ENCODE data around the gene COPZ2. TPM values are rescaled to one million over a fixed set of nuclear protein-coding genes. Genes with fewer than 3 reads are reported as not detected.

COPZ2 gene
- polyA plus RNA-seq, 1 experiment, result 122 TPM

- no peak for TF ChIP-seq CTCF (IDR thresholded peaks at IDR 0.05; ENCODE audit: low read depth, low read length)
- Histone ChIP-seq H3K4me3 (ENCODE audit: low read depth, low read length) (peak overlapping the region; percentile 44), H3K27ac (ENCODE audit: low read depth, low read length) (no peak overlapping the region), H3K27me3 (ENCODE audit: control insufficient read depth, insufficient read depth, low read length) (no peaks in the 10 kb centered on the region), H3K9me3 (ENCODE audit: control insufficient read depth, insufficient read depth, low read length) (no peaks in the 10 kb centered on the region)
- DNase-seq (ENCODE audit: low read depth, low spot score), result no peak
- CTCF ChIA-PET, result interaction anchor here (1.0 to 1.3 kb wide), 4 partner anchors 15 to 78 kb away, joined by 3 to 4 read pairs (median 3); no protein-coding TSS in a partner anchor
- POLR2A ChIA-PET, result interaction anchor here (1.9 kb wide), 1 partner anchor 48 kb away, joined by 6 read pairs; the partner anchor contains the start of gene CBX1
Measured at GRCh38 chr17:48052956-48053757, 15.6 kb upstream of the COPZ2 start.

GRCh38 chr17:48051706-48052486 is 14.3 kb upstream of the COPZ2 start:
- no peak for DNase-seq (ENCODE audit: low read depth, low spot score)
- peak overlapping the region; percentile 87 for H3K27ac ChIP-seq (ENCODE audit: low read depth, low read length)
- H3K9me3 ChIP-seq (ENCODE audit: control insufficient read depth, insufficient read depth, low read length), result no peaks in the 10 kb centered on the region; the same call in 1 of the 2 replicates
- H3K4me3 ChIP-seq (ENCODE audit: low read depth, low read length), result peak overlapping the region; percentile 44
- no peaks in the 10 kb centered on the region for H3K27me3 ChIP-seq (ENCODE audit: control insufficient read depth, insufficient read depth, low read length)
- CTCF ChIA-PET, result interaction anchor here (0.5 to 1.3 kb wide), 6 partner anchors 17 to 79 kb away, joined by 3 to 8 read pairs (median 3); no protein-coding TSS in a partner anchor
- peak; percentile 24; the same call in 1 of the 2 replicates for TF ChIP-seq CTCF (IDR thresholded peaks at IDR 0.05; ENCODE audit: low read depth, low read length)
- POLR2A ChIA-PET, result interaction anchor here (1.9 kb wide), 1 partner anchor 49 kb away, joined by 6 read pairs; the partner anchor contains the start of gene CBX1

- no peak for DNase-seq (ENCODE audit: low read depth, low spot score)
- Histone ChIP-seq H3K4me3 (ENCODE audit: low read depth, low read length) (peak overlapping the region; percentile 44), H3K27ac (ENCODE audit: low read depth, low read length) (peak overlapping the region; percentile 87), H3K9me3 (ENCODE audit: control insufficient read depth, insufficient read depth, low read length) (no peaks in the 10 kb centered on the region; the same call in 1 of the 2 replicates), H3K27me3 (ENCODE audit: control insufficient read depth, insufficient read depth, low read length) (no peaks in the 10 kb centered on the region)
- POLR2A ChIA-PET, result no interaction called here
- CTCF ChIA-PET, result interaction anchor here (1.5 to 4.6 kb wide), 2 partner anchors 25 to 29 kb away, joined by 5 to 33 read pairs; no protein-coding TSS in a partner anchor
- no peak for TF ChIP-seq CTCF (IDR thresholded peaks at IDR 0.05; ENCODE audit: low read depth, low read length)
Measured at GRCh38 chr17:48051283-48051682, 13.7 kb upstream of the COPZ2 start.

DNA sequence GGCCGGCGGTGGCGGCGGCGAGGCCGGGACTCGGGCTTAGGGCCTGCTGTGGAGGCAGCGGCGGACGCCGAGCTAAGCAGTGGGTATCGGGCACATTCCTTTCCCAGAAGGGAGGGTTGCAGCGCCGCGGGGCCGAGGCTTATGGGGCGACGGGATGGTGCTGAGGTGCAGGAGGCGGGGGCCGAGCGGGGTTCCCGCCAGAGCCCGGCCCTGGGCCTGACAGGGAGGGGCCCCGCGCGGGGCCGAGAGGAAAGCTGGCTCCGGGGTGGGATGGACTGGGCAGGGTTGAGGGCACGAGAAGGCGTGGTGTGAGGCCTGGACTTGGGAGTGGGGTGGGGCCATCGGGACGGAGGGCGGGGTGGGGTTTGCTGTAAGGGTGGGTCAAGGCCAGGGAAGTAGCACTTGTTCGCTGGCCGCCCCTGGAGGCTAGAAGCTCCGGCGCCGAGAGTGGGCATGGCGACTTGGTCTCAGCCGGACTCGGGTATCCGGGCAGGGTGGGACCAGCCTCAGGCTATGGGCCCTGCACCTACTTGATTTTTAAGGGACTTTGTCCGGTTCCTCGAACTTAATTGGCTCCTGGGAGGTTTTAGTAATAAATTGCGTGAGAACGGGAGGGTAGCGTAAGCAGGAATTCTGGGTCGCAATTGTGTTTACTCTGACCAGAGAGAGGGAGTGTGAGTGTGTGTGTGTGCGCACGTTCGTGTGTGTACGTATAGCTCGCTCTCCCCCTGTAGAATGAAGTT is 11.0 kb upstream of the COPZ2 start:
- peak overlapping the region; percentile 90 for H3K27ac ChIP-seq (ENCODE audit: low read depth, low read length)
- no peaks in the 10 kb centered on the region; the same call in 1 of the 2 replicates for H3K9me3 ChIP-seq (ENCODE audit: control insufficient read depth, insufficient read depth, low read length)
- DNase-seq (ENCODE audit: low read depth, low spot score), result peak; percentile 72
- peak overlapping the region; percentile 84 for H3K4me3 ChIP-seq (ENCODE audit: low read depth, low read length)
- no peak for TF ChIP-seq CTCF (IDR thresholded peaks at IDR 0.05; ENCODE audit: low read depth, low read length)
- no peaks in the 10 kb centered on the region for H3K27me3 ChIP-seq (ENCODE audit: control insufficient read depth, insufficient read depth, low read length)
- CTCF ChIA-PET, result interaction anchor here (0.6 to 4.6 kb wide), 7 partner anchors 12 to 172 kb away, joined by 3 to 33 read pairs (median 5); partner anchors contain the start of gene CDK5RAP3
- POLR2A ChIA-PET, result interaction anchor here (0.6 to 2.8 kb wide), 23 partner anchors 8 to 949 kb away, joined by 3 to 22 read pairs (median 5); partner anchors contain the start of genes ATP5MC1, CBX1, CDK5RAP3 and IGF2BP1
